Measurements from ENCODE around the gene GBP7.

GBP7 gene

DNA sequence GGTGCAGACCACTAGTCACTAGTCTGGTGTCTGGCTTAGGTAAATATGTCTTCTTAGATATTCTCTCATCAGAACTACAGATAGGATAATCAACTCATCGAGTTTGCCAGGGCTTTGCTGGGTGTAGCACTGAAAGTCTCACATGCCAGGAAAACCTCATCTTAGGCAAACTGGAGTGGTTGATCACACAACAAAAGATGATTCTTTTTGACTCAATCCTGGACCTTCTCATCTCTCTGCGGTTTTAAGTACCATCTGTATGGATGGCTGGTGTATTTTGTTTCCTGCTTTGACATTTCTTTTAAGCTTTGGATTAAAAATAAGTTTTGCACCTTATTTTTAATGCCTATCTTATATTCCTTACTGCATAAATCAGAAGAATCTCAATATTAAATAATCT lies 61.1 kb downstream of the GBP7 start:
- DNase-seq: no peak

DNA sequence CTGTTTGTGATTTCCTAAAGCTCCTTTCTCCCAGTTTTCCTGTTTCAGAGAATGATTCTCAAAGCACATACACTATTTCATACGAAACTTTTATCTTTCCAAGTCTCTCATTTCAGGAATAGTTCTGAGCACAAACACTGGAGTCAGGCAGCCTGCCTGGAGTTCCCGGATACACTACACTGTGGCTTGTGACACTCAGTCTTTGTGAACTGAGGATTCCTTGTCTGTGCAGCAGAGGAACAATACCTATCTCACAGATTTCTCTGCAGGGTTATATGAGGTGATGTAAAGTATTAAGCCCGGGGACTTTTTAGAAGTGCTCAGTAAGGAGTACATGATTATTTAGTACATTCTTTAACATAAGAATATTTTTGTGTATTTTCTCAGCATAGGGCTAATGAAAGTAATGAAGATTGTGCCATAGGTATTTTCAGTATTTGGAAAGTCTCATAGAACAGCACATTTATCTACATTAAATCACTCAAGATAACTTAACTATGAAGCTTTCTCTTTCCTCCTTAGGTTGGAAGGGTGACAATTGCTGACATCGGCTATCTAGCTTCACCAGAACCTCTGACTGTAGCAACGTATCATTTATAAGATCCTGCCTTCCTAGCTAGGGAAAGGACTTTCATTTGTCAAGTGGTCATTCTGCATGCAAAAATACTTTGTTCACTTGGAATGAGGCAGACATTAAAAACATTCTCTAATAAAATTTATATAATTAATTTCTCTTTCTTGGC lies 62.8 kb downstream of the GBP7 start:
- no peak for DNase-seq

DNA sequence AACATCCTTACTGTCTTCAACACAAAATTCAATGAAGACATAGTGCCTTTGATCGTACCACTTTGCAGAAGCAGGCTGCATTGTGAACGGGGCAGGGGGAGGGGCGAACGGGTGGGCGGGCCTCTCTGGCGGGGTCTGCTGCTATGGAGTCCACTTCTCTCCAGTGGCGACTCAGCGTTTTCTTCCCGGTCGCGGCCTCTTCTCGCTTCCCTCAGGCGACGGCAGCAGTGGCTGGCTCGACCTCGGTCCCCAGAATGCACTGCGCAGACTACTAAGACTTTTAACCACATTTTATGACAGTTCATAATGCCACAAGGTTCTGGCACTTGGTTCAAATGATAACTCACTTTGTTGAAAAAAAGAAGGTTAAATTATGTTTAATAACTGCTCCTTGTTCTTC lies 71.1 kb downstream of the GBP7 start:
- DNase-seq: no peak

DNA sequence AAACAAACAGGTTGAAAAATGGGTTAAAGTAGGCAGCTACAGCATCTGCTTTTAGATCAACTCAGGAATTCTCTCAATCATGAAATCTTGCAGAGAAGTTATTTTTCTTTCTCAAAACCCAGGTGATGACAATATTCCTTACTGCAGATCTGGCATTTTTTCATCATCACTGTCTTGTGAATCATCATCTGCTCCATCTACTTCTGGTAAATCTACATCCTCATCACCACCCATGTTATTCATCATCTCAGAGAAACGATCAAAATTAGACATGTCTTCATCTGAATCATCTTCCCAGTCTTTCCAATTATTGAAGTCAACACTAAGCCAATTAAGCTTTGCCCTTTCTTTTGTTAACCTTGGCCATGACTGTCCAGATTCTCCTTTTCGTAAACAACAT lies 71.7 kb downstream of the GBP7 start:
- DNase-seq: no peak

DNA sequence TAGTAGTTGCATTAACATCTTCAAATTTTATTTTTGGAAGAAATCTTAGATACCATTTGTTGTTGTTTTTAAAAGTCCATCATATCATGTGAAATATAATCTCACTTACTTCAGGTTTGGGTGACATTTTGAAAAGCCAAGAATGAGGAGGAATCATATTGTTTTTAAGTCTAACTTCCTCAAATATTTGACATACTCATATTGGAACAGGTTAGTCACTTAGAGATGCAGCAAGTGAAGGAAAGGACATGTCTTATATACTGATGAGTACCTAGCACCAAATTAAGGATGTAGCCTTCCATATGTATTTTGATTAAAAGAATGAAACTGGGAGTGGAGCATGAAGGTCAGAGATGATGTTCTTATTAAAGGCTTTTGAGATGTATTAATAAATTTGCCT lies 73.8 kb downstream of the GBP7 start:
- DNase-seq: no peak

DNA sequence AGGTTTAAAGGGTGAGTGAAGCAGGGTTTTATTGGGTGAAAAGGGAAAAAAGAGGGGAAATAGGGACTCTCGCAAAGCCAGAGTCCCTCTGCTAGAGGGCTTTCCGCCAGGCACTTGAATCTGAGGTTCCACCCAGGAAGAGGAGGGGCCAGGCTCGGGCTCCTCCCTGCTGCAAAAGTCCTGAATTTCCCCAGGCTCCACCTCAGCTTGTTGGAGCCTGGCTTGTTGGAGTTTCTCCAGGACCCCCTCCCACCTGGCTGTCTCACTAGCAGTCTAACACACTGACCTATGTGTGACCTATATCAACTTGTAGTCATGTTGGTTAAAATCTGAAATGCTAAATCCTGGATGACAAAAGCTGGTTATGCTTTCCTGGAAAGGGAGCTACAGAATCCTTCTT lies 75.4 kb downstream of the GBP7 start:
- DNase-seq: no peak

DNA sequence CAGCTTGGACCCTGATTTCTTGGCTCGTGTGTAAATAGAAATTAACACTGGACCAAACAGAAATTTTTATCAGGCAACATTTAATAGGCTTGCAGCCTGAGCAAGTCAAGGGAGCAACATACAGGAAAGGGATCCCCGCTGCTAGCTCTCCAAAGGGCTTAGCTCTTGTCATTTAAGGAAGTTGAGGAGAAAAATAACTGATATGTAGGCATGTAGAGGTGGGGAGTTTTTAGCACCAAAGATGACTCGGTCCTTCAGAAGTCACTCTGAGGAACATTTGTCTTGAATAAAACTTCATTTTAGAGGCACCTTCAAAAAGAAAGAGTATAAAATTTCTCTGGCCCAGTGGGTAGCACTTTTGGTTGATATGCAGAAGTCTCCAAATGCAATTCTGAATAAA lies 76.9 kb downstream of the GBP7 start:
- DNase-seq: peak in 1 of 2 donors; percentile 11

DNA sequence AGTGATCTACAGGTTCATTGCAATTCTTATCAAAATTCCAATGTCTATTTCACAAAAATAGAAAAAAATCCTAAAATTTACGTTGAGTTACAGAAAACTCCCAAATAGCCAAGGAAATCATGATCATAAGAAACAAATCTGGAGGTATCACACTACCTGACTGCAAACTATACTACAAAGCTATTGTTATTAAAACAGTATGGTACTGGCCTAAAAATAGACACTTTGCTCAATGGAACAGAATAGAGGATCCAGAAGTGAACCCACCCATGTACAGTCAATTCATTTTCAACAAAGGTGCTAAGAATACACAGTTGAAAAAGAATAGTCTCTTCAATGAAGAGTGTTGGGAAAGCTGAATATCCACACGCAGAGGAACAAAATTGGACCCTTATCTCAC lies 80.1 kb downstream of the GBP7 start:
- no peak for DNase-seq

DNA sequence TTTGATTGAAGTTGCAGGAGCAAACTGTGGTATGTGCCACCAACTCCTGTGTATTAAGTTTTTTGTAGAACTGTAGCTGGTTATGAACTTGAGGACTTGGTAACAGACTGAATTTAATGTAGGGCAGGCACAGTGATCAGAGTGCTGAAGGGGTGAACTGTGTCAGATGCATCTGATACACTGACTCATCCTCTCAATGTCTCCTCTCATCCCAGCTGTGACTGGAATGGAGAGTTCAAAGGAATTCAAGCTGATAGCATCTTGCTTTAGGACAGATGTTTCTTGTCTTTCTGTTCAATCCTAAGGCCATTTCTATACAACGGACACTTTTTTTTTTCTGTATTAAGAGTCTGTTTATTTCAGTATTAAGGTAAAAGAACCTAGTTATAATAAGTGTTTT lies 85.8 kb downstream of the GBP7 start:
- no peak for DNase-seq

DNA sequence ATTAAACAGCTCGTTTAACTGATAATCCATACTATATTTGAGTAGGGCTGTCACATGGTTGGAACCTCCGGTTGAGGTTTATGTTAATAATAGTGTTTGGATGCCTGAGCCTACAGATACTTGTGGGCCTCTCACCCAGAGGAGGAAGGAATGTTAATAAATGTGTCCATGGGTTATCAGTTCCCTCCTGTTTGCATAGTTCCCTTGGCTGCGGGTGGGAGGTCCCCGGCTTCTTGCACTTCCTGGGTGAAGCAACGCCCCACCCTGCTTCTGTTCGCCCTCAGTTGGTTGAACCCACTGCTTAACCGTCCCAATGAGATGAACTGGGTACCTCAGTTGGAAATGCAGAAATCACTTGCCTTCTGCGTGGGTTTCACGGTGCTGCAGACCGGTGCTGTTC lies 87.2 kb downstream of the GBP7 start:
- no peak for DNase-seq

DNA sequence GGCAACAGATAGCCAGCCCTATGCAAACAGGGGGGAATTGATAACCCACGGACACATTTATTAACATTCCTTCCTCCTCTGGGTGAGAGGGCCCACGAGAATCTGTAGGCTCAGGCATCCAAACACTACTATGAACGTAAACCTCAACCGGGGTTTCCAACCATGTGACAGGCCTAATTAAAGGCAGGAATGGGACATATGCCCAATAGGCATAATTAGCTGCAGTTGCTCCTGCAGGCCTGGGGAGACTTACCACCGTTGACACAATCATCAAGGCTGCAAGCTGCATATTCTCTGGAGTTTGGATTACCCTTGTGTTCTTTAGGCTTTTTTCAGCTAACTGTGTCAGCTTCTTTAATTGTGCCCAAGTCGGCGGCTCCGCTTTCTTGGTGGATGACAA lies 88.6 kb downstream of the GBP7 start:
- no peak for DNase-seq

DNA sequence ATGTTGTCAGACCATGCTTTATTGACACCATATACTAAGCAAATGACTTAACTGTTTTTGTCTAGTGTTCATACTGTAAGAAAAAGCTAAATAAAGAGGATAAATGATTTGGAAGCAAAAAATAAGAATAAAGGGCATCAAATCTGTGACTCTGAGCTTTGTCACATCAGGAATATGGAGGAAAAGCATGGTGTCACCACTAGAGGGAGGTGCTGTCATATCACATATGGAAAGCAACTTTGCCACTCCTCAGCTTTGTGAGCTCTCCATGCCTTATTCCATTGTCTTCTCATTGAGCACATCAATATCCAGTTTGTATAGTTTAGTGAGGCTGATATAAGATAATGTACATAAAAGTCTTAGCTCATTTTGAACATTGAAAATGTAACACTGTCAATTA lies 90.0 kb downstream of the GBP7 start:
- peak; percentile 57 to 73 for DNase-seq

All from inflammatory macrophage (primary cell).